HG02623 (cell line): Measurements from ENCODE around the gene TTC19.

Experiments used
- ATAC-seq: cut with Tn5 transposase; IDR thresholded peaks from one replicate; pipeline ENCODE4 v1.9.1; 2021; ENCODE audit warnings: moderate library complexity; ENCODE audit not compliant: unreplicated experiment

TTC19 gene, protein sequence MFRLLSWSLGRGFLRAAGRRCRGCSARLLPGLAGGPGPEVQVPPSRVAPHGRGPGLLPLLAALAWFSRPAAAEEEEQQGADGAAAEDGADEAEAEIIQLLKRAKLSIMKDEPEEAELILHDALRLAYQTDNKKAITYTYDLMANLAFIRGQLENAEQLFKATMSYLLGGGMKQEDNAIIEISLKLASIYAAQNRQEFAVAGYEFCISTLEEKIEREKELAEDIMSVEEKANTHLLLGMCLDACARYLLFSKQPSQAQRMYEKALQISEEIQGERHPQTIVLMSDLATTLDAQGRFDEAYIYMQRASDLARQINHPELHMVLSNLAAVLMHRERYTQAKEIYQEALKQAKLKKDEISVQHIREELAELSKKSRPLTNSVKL

DNA sequence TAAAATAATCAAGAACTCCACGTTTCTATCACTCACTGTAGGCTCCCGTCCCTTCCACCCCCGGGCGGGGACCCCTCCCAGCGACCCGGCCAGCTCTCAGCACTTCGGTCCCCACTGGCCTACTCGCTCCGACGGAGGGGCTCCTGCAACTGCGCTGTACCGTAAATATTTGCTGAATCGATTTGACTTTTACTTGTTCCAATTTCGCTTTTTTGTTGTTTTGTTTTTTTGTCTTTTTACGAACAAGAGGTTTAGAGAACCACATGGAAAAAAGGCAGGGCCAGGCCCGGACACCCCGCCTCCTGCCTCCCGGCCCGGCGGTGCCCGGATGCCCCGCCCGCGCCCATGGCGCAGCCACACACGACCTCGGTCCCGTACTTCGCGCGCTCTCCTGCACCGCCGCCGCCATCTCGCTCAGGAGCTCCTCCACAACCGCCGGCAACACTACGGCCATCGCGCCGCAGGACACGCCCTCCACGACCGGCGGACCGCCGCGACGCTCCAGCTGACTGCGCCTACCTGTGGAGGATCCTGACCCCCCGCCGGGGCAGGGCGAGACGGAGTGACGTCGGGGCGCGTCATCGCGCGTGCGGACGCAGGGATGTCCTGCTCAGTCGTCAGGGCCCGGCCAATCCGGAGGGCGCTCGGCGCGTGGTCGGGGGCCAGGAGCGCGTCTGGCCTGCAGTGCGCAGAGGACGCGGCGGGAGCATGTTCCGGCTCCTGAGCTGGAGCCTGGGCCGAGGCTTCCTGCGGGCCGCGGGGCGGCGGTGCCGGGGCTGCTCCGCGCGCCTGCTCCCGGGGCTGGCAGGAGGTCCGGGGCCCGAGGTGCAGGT, at the start of gene TTC19, which contains the start of gene ZSWIM7:
Gene TTC19 (plus strand): TSS at position 684 of the 833 bp plus-strand sequence. CDS start 25 bp downstream, at position 709.
Gene ZSWIM7 (minus strand): TSS at position 564 of the 833 bp plus-strand sequence. CDS start 110 bp downstream, at position 454.
- ATAC-seq = peak; percentile 89

DNA sequence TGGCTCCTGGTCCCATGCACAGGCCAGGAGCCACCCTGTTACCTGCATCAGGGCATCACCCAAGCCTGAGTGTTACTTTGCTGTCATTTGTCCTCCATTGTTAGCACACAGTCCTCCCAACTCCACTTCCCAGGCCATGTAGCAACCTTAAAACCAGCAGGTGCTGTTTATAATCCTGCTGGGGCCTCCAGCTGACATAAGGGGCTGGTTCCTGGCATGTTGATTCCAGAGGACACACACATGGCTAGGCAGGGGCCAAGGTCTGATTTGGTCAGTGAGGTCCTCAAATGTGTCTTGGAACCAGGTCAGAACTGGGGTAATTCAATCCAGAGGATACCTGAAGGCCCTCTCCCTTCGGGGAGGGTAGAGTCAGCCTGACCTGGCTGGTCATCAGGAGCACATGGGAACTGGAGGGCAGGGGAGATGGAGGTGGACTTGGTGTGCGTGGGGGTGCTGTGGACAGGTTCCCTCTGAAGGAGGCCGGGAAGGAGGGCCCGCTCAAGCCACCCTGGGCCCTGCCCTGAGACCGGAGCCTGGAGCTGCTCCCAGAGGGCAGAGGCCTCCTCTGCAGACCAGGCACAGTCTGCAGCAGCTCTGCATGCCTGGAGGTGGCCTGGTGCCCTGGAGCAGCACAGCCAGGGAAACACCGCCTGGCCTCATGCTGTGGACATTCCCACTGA, 48.1 kb upstream of the TTC19 start:
- no peak for ATAC-seq

DNA sequence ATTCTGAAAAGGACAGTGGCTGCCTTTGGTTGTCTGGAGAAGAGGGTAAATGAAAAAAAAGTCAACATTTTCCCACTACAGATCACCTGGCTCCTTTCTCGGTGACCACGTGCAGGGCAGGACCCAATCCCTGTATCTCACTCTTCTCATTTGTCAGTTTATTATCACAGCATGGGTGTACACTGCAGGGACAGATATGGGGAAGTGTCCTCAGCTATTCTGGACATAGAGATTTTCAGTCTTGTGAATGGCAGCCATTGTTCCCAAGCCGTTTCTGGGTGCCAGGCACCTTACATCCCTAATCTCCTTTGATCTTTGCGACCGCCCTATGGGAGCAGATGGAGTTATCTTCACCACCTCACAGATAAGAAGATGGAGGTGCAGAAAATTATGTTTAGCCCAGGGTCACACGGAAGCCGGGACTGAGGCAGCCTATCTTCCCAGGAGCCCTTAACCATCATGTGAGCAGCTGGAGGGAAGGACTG, 47.5 kb upstream of the TTC19 start:
- ATAC-seq = no peak

DNA sequence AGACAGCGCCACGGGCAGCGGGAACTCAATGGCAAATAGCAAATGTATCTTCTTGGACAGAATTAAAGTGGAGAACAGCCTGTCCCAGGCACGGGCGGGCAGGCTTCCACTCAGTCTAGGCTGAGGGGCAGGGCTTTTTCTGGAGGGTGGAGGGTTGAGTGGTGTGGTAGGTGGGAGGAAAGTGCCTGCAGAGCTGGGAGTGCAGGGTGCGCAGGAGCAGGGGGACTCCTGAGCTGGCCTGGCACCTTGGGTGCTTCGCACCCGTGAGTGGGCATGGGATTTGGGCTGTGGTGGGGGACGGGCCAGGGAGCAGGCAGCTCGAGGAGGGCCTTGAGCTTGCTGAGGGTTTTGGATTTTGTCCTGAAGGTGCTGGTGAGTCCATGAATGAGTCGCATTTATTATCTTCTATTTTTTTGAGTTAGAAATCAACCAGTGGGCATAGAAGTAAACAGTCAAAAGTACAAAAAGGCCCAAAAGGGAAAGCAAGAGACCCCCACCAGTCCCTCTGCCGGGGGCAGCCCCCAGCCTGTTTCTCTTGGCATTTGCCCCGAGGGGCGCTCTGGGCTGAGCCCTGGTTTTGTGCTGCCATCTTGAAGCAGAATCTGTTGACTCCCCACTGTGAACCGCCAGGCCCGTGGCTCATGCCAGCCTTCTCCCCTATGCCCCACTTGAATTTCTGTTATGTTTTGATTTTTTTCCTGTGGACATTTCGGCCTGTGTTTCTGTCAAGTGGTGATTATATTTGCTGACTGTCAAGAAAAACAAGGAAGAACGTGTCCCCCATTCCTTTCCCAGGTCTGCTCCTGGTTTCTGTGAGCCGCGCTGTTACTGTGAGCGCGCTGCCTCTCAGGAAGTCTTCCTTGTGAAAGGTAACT, 46.5 kb upstream of the TTC19 start:
- ATAC-seq = no peak

DNA sequence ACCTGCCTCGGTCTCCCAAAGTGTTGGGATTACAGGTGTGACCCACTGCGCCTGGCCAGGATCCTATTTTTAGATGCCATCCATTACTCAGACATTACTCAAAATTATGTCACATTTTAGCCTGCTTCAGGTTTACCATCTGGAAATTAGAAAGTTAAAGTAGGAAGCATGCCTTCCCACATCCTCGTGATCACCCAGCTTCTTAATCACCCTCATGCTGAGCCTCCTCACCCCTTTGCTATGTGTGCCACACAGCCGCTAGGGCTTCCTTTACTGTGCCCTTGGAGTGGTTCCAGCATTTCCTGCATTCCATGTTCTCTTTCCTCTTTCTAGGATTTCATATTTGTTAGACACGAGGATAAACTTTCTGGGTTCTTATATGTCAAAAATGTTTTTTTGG, 45.4 kb upstream of the TTC19 start:
- no peak for ATAC-seq

DNA sequence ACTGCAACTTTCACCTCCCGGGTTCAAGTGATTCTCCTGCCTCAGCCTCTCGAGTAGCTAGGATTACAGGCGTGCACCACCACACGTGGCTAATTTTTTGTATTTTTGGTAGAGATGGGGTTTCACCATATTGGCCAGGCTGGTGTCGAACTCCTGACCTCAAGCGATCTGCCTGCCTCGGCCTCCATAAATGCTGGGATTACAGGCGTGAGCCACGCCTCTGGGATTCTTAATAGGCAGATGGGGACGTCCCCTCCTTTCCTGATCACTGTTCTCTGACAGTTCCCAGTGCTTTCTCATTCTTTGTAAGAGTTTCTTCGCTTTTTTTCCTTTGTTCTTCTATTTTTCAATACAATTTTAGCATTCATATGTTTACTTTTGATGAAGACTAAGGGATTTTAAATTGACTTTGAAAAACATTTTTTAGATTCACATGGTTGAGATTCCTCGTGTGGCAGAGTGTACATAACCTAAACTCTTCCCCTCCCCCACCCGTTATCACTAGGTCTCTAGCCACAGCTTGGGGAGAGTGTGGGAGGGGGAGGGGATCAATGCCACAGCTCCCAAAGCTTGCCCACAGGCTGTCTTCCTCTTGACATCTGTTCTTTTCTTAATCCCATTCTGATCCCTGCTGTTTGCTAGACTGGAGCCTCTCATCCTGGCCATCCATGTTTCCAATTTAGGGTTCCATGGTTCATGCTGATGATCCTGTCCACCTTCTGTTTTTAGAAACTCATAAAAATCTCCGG, 43.7 kb upstream of the TTC19 start:
- ATAC-seq = no peak

DNA sequence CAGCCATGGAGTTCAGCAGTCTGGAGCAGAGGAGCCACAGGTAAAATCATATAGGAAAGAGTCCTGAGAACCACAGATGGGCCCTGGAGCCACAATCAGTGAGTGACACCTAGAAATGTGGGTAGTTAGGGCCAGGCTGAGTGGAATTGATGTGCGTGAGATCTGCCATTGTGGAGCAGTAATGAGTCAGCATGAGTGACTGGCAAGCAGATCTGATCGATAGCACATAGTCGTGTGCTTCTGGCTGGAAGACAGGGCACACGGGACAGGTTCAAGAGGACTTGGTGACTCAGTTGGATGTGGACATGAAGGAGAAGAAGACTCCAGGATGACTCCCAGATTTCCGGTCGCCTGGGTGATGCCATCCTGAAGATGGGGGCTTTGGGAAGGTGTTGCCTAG, 42.4 kb upstream of the TTC19 start:
- no peak for ATAC-seq

DNA sequence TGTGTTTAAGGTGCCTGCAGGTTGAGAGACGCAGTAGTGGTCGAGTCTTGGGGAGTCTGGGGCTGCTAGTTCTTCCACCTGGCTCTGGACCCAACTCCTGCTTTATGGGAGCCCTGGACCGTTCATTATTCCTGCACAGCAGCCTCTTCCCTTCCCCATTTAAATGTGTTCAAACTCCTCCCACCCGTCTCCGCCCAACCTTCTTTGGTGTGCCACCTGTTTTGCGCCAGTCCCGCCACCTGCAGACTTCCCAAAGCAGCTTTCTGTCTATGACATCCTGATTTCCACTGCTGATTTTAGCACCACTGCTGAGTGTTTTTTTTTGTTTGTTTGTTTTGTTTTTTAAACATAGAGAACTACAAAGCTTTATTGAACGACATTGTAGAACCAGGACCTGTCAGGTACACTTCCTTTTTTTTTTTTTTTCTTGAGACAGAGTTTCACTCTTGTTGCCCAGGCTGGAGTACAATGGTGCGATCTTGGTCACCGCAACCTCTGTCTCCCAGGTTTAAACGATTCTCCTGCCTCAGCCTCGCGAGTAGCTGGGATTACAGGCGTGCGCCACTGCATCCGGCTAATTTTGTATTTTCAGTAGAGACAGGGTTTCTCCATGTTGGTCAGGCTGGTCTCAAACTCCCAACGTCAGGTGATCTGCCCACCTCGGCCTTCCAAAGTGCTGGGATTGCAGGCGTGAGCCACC, 41.9 kb upstream of the TTC19 start:
- ATAC-seq = no peak

DNA sequence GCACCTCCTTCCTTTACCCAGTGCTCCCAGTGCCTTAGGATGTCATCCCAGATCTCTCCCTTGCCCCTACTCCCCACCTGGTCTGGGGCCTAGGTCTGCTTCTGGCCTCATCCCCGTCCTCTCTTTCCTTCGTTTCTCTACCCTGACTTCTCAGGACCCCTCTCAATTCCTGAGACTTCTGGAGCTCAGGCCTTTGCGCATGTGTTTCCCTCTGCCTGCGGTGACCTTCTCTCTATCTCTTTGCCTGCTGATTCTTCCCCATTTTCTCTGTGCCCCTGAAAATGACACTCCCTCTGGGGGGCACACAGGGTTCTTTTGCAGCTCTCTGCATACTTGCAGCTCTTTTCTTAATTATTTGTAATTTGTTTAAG, 41.2 kb upstream of the TTC19 start:
- no peak for ATAC-seq

DNA sequence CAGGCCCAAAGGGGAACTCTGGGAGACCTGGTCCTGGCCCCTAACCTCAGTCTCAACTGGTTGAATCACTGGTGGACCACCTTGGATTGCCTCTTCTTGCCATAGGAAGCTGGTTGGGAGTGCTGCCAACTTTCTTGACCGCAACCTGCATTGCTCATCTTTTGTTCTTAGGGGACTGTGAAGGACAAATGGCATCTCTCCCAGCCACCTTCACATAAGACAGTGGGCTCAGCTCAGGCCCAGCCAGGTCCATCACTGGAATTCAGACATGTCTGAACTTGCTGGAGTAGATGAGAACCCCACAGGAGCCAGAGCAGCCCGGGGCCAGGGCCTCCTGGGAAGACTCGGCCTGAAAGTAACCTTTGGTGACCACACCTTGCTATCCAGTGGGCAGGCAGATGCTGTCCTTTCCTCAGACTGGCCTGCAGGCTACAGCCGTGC, 35.9 kb upstream of the TTC19 start:
- no peak for ATAC-seq

DNA sequence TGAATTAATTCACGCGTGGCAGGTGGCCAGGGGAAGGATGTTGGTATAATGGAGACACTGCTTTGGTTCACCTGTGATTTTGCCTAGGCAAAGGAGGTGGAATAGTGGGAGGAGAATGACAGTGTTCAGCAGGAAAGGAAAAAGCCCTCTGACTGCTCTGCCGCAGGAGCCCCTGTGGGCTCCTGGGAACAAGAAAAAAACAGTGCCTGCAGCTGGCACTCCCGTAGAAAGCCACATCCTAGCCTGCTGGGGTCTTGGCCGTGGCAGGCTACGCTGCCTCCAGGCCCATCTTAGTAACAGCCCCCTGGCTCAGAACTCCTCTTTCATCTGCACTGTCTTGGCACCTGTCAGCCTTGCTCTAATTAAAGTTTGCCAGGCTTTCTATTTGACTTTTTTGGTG, 34.1 kb upstream of the TTC19 start:
- no peak for ATAC-seq

DNA sequence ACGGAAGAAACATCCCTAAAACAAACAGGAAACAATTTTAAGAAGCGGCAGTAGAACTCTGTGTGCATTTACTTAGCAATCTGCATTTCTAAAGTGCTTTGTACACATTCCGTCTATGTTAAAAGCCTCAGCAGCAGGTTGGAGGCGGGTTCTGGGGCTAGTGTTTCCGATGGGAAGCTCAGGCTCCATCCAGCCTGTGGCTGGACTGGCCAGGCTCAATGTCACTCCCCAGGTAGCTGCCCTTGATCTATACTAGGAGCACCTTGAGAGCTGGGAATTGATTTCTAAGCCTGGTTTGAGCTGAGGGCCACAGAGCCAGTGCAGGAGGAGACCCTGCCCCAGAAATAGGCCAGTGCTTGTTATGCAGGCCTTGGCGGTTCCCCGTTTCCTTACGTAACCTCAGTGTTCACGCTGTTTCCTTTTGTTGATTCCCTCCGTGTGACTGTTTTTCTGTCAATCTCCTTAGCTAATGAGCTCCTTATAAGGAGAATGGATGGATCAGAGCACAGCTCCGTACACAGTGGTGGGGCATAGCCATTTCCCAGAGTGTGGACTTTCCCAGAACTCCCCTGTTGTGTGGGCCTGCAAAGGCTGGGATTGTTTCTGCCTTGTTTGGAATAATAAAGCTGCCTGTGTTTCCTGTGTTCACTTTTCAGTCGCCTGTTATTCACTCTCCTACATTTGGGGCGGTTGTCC, 33.3 kb upstream of the TTC19 start:
- ATAC-seq = no peak

DNA sequence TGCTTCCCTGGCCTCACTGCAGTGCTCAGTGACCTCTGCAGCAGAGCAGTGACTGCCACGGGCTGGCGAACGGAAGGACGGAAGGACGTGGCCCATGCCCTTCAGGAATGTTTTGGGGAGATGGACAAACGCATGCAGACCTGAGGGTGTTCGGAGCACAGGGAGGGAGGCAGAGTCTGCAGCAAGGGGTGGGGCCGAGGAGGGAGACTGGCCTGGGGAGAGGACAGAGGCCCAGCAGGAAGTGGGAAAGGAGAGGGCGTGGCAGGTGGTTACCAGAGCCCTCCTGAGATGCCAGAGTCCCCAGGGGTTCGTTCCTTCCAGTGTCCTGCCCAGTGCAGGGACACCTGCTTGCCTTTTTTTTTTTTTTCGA, 32.8 kb upstream of the TTC19 start:
- no peak for ATAC-seq

DNA sequence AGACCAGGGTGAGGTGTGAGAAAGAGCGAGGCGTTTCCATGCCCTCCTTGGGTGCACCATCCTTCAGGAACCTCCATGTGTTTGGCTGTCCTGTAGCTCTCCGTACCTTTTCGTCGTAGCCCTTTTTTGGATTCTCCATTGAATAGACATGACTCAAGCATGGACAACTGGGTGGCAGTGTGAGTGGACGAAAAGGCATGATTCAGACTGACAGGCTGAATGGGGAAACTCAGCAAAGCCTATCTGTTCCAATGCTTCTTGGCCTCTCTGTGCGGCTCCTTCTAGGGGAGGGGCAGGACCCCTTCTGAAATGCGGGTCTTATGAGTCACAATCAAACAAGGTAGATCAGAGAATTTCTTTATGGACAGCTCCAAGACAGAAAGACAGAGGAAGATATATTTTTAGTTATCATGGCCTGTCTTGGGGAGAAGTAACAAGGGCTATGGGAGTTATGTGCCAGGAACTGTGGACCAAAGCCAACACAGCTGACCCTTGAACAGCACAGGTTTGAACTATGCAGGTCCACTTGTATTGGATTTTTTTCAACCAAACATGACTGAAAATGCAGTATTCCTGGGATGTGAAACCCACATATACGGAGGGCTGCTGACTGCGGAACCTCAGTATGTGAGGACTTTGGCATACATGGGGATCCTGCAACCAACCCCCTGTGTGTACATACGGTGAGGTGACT, 31.8 kb upstream of the TTC19 start:
- ATAC-seq = no peak

DNA sequence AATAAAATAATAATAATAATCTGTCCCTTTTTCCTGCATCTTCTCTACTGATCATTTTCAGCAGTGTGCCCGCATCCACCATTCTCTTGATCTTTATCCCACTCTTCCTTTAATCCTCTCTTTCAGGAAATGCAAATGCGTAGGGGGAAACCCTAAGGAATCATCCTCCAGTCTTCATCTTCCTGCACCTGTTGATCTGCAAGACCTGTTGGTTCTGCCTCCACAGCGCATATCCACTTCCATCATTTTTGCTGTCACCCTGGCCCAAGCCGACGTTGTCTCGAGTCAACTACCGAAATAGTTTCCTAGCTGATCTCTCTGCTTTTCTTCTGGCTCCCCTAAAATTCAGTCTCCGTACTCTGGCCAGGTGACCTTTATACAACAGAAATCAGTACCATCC, 30.2 kb upstream of the TTC19 start:
- ATAC-seq = no peak

DNA sequence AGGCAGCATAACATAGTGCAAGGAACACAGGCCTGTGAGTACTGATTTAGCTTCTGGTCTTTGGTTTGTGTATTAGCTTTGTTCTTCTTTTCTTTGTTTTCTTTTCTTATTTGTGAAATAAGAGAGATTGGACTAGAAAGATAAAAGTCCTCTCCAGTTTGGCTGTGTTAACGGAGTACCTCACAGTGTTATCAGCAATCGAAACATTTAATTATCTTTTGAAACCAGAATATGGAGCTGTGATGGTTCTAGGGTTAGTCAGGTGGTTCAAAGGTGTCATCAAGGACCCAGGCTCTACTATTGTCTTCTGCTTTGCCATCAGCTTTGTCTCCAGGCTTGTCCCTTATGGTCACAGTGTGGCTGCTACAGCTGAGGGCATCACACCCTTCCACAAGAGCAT, 29.1 kb upstream of the TTC19 start:
- ATAC-seq = no peak

DNA sequence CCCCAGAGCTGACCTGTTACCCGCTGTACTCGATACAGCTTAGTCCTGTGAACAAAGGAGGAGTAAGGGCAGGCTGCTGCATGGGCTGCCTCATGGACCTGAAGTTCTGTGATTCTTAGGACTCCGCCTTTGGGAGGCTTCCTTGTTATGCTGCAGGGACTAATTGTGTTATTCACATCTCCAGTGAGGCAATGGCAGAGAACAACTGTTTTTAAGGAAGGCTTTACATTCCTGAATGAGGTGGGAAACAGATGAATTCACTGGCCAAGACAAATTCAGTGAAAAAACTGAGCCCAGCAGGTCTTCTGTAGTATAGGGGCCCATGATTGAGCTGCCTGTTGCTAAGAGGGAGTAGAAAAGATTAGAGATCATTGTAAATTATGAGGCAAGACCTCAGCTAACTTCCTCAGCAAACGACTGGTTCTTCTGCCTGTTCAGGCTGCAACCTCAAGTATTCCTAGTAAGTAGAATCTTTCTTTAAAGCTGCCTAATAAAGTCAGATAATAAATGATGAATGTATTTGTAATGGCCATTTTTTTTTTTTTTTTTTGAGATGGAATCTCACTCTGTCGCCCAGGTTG, 28.4 kb upstream of the TTC19 start:
- no peak for ATAC-seq

DNA sequence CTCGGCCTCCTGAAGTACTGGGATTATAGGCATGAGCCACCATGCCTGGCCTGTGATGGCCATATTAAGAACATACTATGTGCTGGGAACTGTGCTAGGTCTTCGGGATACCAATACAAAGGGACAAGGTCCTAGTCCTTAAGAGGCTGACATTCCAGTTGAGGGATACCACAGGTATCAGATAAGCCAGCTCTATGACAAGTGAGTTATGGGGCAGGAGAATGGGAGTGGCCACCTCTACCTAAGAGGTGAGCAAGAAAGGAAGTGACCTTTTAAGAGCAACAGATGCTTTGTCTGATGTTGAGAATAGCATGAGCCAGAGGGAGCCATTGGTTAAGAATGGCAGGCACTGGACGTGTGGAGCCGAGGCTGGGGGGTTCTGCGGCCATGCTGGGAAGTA, 27.7 kb upstream of the TTC19 start:
- ATAC-seq = no peak
